ENCODE measurements around the gene TNFAIP8L1.

- no peak for TF ChIP-seq CTCF (IDR thresholded peaks at IDR 0.05)
- no peak for TF ChIP-seq POLR2A (IDR thresholded peaks at IDR 0.05)
Measured at GRCh38 chr19:4693078-4693350, 53.7 kb downstream of the TNFAIP8L1 start.
